HG02943 (cell line): ENCODE results near the gene ANKRD33.
"Not testable (repeated sequence)": the region's sequence is repeated elsewhere in the genome, so short reads cannot be mapped to it uniquely, and the experiment has no call there.

Experiments
- ATAC-seq: cut with Tn5 transposase; IDR thresholded peaks from one replicate; pipeline ENCODE4 v1.9.1; 2021; ENCODE audit warnings: mild to moderate bottlenecking, low read depth, moderate library complexity; ENCODE audit not compliant: unreplicated experiment

ANKRD33 gene

DNA sequence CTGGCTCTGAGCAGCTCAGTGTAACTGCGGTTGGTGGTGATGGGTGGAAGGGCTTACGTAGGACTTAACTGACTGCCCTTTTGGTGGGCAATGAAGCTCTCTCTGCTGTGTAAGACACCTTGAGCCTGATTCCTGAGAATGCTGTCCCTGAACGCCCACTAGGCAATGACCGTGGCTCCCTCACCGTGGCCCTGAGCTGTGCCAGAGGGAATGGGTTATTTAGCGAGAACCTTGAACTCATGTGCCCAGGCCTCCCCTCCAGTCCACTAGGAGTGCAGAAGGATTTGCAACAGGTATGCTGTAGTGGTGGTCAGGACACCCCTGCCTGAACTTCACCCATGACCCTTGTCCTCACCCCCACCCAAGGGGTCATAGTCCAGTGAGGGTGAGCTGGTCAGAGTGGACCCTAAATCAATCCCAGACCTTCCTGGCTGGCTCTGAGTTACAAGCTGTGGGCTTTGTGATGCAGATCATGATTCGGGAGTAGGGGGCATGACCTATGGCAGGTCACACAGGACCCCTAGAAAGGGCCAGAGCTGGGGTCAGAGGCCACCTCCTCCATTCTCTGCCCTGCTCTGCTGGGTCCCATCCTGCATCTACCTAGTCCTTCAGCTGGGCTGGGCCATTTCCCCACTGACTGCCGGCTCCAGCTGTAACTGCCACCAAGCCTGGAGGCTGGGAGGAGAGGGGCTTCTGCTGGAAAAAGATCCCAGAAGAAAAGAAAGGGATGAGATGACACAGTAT, 14.5 kb upstream of the ANKRD33 start:
- ATAC-seq, result no peak

DNA sequence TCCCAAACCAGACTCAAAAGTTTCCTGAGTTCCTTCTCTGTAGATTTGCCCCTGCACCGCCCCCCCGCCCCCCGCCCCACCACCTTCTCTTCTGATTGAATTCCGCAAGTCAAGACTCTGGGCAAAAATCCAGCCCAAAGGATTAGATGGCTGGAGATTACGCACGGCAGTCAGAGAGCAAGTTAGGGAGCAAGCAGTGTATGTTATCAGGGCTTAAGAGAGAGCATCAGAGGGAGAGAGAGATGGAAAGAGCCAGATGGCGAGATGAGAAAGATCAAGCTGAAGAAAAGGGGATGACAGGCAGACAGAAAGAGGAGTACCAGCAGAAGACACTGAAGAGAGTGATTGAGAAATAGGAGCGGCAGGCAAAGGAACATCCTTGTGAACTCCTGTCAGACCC, 13.9 kb upstream of the ANKRD33 start:
- ATAC-seq, result no peak

DNA sequence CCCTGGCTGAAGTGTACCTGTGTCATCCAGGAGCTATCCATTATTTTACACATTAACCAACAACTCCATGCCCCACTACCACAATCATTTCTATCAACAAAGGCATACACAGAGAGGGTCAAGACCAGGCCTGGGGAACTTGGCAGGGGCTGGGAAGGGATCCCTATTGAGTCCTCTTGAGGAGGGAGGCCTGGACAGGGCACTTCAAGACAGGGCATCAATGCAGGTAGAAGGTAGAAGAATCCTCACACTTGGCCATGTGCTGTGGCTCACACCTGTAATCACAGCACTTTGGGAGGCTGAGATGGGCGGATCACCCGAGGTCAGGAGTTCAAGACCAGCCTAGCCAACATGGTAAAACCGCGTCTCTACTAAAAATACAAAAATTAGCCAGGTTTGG, 13.4 kb upstream of the ANKRD33 start:
- ATAC-seq, result no peak

DNA sequence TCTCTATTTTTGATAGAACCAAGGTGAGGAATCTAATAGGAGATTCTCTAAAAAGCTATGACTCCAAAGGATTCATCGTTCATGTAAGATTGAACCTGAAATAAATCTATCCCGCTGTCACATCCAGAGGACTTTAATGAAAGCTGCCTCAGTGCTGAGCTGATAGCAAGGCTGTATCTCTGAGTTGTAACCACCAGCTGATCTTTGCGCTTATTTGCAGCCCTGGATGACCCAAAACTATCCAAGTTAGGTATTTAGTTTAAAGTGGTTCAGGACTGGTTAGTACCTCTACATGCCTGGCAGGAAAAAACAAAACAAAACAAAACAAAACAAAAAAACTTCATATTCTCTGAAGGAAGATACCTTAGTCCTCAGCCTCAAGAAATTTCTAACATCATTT, 8.8 kb upstream of the ANKRD33 start:
- no peak for ATAC-seq

DNA sequence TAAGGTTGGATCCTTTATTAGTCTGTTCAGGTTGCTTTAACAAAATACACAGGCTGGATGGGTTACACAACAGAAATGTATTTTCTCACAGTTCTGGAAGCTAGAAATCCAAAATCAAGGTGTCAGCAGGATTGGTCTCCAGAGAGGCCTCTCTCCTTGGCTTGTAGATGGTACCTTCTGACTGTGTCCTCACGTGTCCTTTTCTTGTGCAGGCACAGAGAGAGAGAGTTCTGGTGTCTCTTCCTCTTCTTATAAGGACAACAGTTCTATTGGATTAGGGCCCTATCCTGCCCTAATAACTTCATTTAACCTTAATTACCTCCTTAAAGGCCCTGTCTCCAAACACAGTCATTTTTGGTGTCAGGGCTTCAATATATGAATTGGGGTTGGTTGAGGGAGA, 4.6 kb upstream of the ANKRD33 start:
- ATAC-seq, result no peak

DNA sequence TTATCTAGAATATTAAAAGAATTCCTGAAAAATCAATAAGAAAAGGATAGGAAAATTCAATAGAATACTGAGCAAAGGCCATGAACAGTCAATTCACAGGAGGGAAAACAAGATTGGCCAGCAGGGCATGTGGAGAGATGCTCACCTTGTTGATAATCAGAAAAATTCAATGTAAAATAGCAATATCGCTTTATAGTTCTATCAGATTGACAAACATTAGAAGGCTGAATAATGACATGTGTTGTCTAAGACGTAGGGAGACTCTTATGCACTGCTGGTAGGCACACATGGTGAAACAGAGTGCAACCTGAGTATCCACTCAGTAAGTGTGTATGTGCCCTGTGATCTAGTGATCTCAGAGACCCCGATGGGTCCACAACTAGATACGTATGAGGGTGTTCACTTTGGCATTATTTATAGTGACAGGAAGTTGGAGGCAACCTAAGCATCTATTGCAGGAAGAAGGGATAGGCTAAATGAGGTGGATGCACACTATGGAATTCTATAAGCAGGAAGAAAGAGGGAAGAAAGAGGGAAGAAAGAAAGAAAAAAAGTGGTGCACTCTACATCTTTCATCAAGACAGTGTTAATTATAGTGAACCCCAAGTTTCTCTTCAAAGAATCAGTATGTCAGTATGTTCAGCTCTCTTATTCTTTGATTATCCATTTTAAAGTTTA, 3.8 kb upstream of the ANKRD33 start:
- no peak for ATAC-seq

DNA sequence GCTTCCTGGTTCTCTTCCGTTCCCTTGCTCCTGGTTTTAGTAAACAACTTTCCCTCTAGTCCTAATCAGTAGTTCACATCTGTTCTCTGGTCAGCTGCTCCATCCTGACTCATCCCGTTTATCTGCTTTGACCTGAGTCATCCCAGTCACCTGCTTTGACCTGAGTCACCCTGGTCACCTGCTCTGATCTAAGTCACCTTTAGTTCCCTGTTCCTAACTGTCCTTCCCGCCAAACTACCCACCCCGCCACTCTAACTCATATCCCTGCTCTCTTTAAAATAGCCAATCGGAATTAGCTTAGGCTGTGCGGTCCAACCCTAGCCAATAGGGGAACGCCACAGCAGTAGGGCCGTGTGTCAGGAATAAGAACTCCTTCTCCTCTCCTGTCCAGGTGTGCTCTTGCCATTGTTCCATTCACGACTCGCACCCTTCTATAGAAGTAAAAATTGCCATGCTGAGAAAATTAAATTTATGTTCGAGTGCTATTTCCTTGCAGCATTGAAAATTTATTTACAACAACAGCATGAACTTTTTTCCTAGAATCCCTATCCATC, 3.1 kb upstream of the ANKRD33 start:
- ATAC-seq, result no peak

DNA sequence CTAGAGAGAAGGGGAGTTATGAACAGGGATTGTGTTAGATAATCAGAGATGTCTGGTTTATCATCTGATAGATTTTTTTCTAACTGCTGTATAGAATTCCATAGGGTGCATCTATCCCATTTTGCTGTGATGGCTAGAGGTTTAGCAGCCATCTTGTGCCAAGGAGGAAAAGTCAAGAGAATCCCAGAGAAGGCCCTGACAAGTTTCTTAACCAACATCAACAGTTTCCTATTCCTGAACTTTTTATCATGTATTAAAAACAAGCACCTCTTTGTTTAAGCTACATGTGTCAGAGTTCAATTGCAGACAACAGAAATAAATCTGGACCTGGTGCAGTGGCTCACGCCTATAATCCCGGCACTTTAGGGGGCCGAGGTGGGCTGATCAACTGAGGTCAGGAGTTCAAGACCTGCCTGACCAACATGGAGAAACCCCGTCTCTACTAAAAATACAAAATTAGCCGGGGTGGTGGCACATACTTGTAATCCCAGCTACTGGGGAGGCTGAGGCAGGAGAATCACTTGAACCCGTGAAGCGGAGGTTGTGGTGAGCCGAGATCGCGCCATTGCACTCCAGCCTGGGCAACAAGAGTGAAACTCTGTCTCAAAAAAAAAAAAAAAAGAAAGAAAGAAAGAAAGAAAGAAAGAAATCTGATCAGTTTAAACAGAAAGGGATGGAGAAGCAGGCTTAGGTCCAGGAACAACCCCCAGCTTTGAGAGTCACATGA, 2.4 kb upstream of the ANKRD33 start:
- ATAC-seq, result not testable (repeated sequence)

DNA sequence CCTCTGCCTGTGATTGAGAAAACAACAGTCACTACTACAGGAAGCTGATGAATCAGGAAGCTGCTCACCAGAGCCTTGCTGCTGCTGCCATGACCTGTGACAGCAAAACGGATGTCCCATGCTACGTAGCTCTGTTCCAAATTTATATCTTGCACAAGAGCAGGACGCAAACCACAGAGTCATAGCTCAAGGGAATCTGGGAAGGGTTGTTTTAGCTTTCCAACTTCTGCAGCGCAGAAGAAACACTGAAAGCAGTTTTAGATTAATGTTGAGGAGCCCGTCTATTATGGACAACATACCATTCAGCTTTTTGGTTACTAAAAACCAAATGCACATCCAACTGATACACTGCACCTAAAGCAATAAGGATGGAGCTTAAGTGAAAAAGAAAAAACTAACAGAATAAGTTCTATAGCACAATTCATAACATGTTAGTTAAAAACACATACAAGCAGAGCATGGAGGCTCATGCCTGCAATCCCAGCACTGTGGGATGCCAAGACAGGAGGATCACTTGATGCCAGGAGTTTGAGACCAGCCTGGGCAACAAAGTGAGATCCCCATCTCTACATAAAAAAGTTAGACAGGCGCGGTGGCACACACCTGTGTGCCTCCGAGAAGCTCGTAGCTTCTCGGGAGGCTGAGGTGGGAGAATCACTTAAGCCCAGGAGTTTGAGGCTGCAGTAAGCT, 1.7 kb upstream of the ANKRD33 start:
- no peak for ATAC-seq

DNA sequence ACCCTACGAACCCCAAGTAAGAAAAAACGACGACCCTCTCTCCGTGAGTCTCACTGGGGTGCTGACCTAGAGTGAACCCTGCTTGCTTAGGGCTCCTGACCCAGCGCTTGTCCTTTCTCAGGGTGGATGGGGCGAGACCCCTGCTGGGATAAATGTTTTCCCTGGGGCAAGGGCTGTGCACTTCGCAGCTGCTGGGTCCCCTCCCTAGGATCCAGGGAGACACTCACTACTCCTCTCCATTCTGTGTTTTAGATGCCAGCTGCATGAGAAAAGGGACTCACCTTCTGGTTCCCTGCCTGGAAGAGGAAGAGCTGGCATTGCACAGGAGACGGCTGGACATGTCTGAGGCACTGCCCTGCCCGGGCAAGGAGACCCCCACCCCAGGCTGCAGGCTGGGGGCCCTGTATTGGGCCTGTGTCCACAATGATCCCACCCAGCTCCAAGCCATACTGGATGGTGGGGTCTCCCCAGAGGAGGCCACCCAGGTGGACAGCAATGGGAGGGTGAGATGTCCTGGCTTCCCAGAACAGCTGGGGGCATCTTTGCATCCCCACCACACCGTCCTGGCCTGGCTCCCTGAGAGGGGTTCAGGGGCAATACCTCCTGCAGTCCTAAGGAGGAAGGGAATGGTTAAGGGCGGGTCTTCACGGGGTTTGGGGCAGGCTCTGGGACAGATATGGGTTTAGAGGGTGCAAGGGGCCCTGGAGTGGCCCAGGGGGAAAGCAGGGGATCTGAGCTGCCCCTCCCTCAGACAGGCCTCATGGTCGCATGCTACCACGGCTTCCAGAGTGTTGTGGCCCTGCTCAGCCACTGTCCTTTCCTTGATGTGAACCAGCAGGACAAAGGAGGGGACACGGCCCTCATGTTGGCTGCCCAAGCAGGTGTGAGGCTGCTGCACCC, 663 bp downstream of the ANKRD33 start:
- no peak for ATAC-seq

DNA sequence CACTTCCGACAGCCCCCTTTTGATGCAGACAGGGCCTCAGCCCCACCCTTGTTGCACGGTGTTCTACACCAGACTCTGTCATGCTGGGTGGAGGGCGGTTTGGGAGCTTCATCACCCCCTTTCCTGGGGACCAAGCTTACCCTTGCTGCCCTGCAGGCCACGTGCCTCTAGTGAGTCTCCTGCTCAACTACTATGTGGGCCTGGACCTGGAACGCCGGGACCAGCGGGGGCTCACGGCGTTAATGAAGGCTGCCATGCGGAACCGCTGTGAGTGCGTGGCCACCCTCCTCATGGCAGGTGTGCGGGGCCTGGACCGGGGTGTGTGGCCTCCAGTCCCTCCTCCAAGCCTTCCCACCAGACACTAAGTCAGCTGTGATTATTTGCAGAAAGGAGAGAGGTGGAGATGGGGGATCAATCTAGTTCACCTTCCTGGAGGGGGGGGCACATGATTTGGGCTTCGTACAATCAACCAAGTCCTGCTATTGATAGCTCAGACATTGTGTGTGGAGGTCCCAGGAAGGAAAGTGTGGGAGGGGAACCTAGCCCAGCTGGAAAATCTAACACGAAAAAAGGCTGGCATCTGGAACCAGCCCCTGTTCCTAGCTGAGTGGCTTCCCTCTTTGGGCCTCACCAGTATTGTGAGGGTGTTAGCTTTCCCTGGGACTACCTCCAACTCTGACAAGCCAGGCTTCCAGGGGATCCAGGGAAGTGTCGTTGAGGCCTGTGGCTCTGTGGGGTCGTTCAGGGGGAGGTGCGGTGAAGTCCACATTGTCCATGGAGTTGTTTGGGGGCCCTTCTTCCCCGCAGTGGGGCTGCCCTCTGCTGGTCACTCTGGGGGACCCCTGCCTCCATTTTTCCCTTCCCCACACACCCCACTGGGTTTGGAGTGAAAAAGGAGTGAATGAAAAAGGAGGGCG, 1.6 kb downstream of the ANKRD33 start:
- no peak for ATAC-seq

DNA sequence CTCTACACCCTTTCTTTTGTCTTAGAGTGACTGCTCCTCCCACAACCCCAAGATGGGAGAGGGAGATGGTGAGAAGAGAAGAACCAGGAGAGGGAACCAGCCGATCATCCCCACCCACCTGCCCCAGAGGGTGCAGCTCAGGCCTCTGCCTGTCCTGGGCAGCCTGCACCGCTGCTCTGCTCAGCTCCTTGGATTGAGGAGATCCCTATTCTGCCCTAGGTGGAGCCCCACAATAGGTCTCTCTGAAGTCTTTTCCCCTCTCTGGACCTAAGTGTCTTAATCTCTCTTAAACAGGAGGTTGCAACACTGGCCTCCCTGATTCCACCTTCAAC, 2.2 kb downstream of the ANKRD33 start:
- ATAC-seq, result no peak

DNA sequence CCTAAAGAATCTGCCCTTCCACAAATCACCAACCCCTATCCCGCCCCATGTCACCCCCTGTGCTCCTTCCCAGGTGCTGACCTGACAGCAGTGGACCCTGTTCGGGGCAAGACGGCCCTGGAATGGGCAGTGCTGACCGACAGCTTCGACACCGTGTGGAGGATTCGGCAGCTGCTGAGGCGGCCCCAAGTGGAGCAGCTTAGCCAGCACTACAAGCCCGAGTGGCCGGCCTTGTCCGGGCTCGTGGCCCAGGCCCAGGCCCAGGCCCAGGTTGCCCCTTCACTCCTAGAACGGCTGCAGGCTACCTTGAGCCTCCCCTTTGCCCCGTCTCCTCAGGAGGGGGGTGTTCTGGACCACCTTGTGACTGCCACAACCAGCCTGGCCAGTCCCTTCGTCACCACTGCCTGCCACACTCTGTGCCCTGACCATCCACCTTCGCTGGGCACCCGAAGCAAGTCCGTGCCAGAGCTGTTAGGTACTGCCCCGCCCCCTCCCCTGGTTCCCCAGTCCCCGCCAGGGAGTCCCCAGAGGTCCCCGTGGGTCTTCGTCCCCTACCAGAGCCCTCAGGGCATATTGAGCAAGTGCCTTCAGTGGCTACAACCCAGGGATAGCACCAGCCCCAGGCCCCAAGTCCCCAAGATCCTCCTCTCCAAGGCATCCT, 2.7 kb downstream of the ANKRD33 start:
- no peak for ATAC-seq

DNA sequence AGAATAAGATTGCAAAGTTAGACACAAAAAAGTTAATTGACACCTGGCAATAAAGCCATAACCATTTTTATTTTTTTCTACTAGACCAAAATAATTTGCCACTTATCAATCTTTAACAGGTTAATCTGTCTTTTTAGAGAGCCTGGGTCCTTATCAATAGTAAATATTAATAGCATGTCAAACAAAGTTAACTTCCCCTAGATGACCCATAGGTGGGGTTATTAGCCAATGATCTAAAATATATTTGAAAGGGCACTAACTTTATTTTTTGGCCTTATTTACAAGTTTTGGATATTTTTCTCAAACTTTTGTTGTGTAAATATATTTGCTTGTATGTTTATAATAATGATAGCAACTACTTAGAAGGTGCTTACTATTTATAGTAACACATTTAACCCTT, 3.9 kb downstream of the ANKRD33 start:
- no peak for ATAC-seq

DNA sequence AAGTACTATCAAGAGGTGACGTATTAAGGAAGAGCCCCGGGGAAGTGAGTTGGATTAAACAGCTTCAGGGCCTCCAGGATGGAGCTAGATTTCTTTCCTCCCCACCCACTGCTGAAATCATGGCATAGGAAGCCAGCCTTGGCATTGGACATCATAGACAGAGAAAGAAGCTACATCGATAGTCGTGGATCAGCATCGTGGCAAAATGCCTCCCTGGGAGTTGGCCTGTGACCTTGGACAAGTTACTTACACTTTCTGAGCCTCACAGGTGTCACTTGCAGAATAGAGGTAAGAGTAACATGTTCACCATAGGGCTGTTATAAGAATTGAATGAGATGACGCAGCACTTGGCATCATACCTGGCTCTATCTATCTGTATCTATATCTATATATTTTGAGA, 5.9 kb downstream of the ANKRD33 start:
- ATAC-seq, result no peak

DNA sequence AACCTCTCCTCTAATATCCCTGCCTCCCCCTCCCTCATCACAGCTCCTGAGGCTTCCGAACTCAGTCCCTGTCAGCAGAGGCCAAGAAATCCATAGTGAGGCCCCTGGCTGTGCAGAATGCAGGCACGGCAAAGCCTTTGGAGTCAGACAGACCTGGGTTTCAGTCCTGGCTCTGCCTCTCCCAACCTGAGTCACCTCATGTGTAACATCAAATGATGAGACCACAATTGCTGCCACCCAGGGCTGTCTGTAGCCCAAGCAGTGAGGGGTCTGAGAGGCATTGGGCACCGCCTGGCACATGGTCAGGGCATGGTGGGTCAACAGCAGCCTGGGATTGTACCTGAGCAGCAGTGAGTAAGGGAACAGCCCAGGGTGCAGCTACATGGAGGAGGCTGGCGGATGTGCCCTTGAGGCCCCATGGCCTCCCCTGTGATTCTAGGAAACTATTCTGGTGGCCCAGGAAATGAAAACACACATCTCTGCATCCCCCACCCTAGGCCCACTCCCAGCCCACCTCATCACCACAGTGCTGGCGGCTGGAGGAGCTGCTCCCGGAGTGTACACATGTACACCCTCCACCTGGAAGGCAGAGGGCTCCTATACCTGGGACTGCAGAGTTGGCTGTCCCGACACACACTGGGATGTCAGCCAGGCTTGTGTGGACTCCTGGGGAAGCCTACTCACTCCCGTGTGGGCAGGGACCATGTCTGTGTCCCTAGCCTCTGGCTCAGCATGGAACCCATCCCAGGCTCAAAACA, 7.7 kb downstream of the ANKRD33 start:
- no peak for ATAC-seq

DNA sequence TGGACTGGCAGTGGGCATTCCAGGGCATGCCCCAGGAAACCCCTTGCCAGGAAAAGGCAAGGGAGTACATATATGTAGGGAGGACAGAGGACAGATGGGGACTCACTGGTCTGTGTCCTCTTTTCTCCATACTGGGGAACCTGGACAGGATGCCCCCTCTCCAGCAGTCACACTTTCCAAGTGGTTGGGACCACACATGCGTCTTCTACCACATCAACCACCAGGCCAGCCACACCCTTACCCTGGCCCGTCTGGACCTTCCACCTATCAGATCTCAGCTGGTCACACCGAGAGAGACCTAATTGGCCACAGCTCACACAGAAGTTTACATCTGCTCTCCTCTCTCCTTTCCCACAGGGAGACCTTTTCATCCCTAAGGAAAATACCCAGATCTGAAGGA, 8.3 kb downstream of the ANKRD33 start:
- no peak for ATAC-seq

DNA sequence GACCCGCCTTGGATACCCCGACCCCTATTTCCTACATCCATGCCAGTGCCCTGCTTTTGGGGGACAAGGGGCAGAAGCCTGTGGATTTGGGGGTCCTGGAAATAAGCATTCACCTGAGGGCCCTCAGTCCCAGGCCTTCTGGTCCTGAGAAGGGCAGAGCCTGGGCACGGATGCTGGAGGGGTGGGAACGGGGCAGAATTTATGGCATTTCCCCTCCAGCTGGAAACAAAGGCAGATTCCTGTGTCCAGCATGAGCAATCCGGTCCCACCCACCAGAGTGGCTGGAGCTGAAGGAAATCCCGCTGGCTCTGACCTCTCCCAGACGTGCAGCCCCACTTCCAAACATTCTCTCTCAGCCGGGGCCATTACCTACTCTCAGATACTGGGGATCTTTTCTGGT, 9.3 kb downstream of the ANKRD33 start:
- no peak for ATAC-seq
